SU-DHL-6 (cell line): Measurements from ENCODE around the gene ZNF785.

Experiments used
- H2AFZ ChIP-seq: fragments of 200-600 bp; sonication (generic); 2 replicates; pipeline ENCODE4 v1.6.1; 2014; ENCODE audit warnings: low read depth, mild to moderate bottlenecking, moderate library complexity, mixed read lengths, antibody characterized with exemption, low read length; ENCODE audit not compliant: severe bottlenecking
- H3F3A ChIP-seq: fragments of 200-600 bp; shearing (Covaris generic); 2 replicates; pipeline ENCODE4 v1.6.0; 2016; ENCODE audit warnings: antibody characterized with exemption, mild to moderate bottlenecking; ENCODE audit not compliant: insufficient read depth
- H3K27ac ChIP-seq: fragments of 200-600 bp; sonication (generic); 2 replicates; pipeline ENCODE4 v1.5.1; 2016; ENCODE audit warnings: low read depth, mild to moderate bottlenecking, low read length, moderate library complexity, mixed read lengths
- H3K27me3 ChIP-seq: fragments of 200-600 bp; sonication (generic), shearing (Covaris generic); 2 replicates; pipeline ENCODE4 v1.6.0; 2014; ENCODE audit warnings: mild to moderate bottlenecking, low read length
- H3K36me3 ChIP-seq: fragments of 200-600 bp; sonication (generic); 2 replicates; pipeline ENCODE4 v1.6.1; 2014; ENCODE audit warnings: mild to moderate bottlenecking, low read length, mixed read lengths
- H3K4me2 ChIP-seq: fragments of 300-600, 200-600 bp; shearing (Covaris generic), sonication (generic); 2 replicates; pipeline ENCODE4 v1.6.0; 2014; ENCODE audit warnings: low read length, low read depth, mild to moderate bottlenecking; ENCODE audit not compliant: poor library complexity, severe bottlenecking
- H3K4me3 ChIP-seq: fragments of 200-600 bp; sonication (generic); 2 replicates; pipeline ENCODE4 v1.5.1; 2014; ENCODE audit warnings: antibody characterized with exemption, low read length, mild to moderate bottlenecking, mixed read lengths; ENCODE audit not compliant: insufficient read depth, poor library complexity, severe bottlenecking
- H3K79me2 ChIP-seq: fragments of 200-600 bp; sonication (generic); 2 replicates; pipeline ENCODE4 v1.6.1; 2014; ENCODE audit warnings: mild to moderate bottlenecking, low read length, moderate library complexity; ENCODE audit not compliant: insufficient read depth
- H3K9ac ChIP-seq: fragments of 200-600 bp; sonication (generic); 2 replicates; pipeline ENCODE4 v1.7.0; 2014; ENCODE audit warnings: mild to moderate bottlenecking, low read length
- H3K9me2 ChIP-seq: fragments of 200-600 bp; sonication (generic); replicated peaks from 2 replicates; pipeline ENCODE4 v1.6.1; 2014; ENCODE audit warnings: low read length; ENCODE audit not compliant: insufficient read depth
- H3K9me3 ChIP-seq: fragments of 200-600 bp; sonication (generic); 2 replicates; pipeline ENCODE4 v1.6.1; 2014; ENCODE audit warnings: low read length, mixed read lengths; ENCODE audit not compliant: insufficient read depth
- H4K20me1 ChIP-seq: fragments of 200-600 bp; sonication (generic); 2 replicates; pipeline ENCODE4 v1.6.1; 2014; ENCODE audit warnings: low read depth, mild to moderate bottlenecking, antibody characterized with exemption, low read length, moderate library complexity, mixed read lengths
- EZH2phosphoT487 ChIP-seq: fragments of 200-600 bp; sonication (generic), shearing (Covaris generic); conservative IDR thresholded peaks from 2 replicates; pipeline ENCODE4 v1.6.1; 2018; ENCODE audit warnings: mild to moderate bottlenecking, antibody characterized with exemption, low read length, moderate library complexity, mixed read lengths
- TF ChIP-seq, protein P1 (sequence below): fragments of 200-600 bp; sonication (generic); IDR thresholded peaks from one replicate; pipeline ENCODE4 v1.5.1; 2017; ENCODE audit warnings: antibody characterized with exemption, mild to moderate bottlenecking, low read length, moderate library complexity; ENCODE audit not compliant: insufficient read depth, poor library complexity, severe bottlenecking

Gene ZNF785

DNA sequence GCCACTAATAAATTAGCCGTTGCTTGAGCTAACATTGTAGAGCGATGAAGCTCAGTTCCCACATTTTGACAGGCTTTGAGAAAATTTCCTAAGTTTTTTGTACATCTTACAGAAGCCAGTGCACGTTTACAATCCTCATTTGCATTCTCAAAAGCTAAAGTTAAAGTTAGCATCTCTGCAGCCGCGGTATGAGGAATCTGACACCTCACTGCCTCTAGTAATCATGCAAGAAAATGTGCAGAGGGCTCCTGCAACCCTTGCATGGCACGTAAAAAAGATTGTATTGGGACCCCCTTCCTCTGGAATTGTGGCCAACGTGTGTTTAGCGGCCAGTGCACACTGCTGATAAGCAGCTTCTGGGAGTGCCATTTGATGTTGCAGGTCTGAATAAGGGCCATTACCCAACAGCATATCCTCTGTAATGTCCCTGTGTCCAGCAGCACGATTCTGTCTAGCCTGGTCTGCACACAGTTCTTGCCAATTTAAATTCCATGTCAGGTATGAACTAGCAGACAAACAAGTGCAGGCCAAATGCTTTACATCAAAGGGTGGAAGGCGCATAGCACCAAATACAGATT, 37.0 kb upstream of the ZNF785 start:
- Histone ChIP-seq H3K27ac (no peak overlapping the region), H3K4me3 (no peak overlapping the region), H3K9me3 (no peaks in the 10 kb centered on the region), H3K79me2 (no peaks in the 10 kb centered on the region), H3K9ac (no peak overlapping the region), H3K27me3 (no peaks in the 10 kb centered on the region), H2AFZ (no peak overlapping the region), H3K4me2 (no peak overlapping the region), H3K9me2 (no peaks in the 10 kb centered on the region), H3F3A (no peaks in the 10 kb centered on the region), H4K20me1 (no peaks in the 10 kb centered on the region), H3K36me3 (no peaks in the 10 kb centered on the region)
- no peak for TF ChIP-seq EZH2phosphoT487
- TF ChIP-seq, protein P1, sequence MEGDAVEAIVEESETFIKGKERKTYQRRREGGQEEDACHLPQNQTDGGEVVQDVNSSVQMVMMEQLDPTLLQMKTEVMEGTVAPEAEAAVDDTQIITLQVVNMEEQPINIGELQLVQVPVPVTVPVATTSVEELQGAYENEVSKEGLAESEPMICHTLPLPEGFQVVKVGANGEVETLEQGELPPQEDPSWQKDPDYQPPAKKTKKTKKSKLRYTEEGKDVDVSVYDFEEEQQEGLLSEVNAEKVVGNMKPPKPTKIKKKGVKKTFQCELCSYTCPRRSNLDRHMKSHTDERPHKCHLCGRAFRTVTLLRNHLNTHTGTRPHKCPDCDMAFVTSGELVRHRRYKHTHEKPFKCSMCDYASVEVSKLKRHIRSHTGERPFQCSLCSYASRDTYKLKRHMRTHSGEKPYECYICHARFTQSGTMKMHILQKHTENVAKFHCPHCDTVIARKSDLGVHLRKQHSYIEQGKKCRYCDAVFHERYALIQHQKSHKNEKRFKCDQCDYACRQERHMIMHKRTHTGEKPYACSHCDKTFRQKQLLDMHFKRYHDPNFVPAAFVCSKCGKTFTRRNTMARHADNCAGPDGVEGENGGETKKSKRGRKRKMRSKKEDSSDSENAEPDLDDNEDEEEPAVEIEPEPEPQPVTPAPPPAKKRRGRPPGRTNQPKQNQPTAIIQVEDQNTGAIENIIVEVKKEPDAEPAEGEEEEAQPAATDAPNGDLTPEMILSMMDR: no peak

DNA sequence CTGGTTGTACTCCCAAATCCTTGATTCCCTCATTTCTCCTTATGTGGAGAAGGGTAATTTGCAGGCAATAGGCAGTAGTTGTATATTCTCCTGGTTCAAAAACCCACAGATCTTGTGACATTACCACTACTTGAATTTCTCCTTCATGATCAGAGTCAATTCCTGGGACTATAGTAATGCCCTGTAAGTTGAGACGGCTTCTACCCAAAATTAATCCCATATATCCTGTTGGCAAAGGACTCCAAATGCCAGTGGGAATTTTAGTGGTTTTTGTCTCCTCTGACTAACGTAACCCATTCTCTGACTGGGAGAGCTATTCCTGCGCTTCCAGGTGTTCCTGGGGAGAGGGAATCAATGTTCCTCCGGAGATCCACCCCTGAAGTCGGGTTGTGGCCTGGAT, 36.3 kb upstream of the ZNF785 start:
- H3K9ac ChIP-seq: no peak overlapping the region
- H3K27me3 ChIP-seq: no peaks in the 10 kb centered on the region
- no peaks in the 10 kb centered on the region for H3K79me2 ChIP-seq
- no peak overlapping the region for H2AFZ ChIP-seq
- no peaks in the 10 kb centered on the region for H3K9me3 ChIP-seq
- no peaks in the 10 kb centered on the region for H4K20me1 ChIP-seq
- H3F3A ChIP-seq: no peaks in the 10 kb centered on the region
- H3K36me3 ChIP-seq: no peaks in the 10 kb centered on the region
- no peaks in the 10 kb centered on the region for H3K9me2 ChIP-seq
- TF ChIP-seq EZH2phosphoT487: no peak
- TF ChIP-seq, protein P1: no peak
- no peak overlapping the region for H3K4me3 ChIP-seq
- no peak overlapping the region for H3K27ac ChIP-seq
- no peak overlapping the region for H3K4me2 ChIP-seq

DNA sequence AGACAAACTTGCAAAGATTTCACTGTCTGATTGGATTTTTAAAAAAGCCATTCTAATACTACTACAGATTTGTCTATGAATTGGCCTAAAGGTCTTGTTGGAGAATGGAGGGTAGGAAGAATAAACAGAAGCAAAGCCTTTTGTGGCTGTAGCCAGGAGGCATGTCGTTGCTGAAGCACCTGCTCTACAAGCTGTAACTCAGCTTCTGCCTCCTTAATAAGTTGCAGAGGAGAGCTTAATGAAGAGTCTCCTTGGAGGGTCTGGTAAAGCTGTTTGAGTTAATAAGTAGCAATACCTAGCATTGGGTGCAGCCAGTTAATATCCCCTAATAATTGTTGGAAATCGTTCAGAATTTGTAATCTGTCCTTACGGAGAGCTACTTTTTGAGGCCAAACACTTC, 34.7 kb upstream of the ZNF785 start:
- Histone ChIP-seq H3K27ac (no peak overlapping the region), H3K27me3 (no peaks in the 10 kb centered on the region), H3K9me3 (no peaks in the 10 kb centered on the region), H3F3A (no peaks in the 10 kb centered on the region), H2AFZ (no peak overlapping the region), H3K36me3 (no peaks in the 10 kb centered on the region), H3K4me3 (no peak overlapping the region), H4K20me1 (no peaks in the 10 kb centered on the region), H3K9me2 (no peaks in the 10 kb centered on the region), H3K4me2 (no peak overlapping the region), H3K9ac (no peak overlapping the region), H3K79me2 (no peaks in the 10 kb centered on the region)
- TF ChIP-seq, protein P1: no peak
- TF ChIP-seq EZH2phosphoT487: no peak

DNA sequence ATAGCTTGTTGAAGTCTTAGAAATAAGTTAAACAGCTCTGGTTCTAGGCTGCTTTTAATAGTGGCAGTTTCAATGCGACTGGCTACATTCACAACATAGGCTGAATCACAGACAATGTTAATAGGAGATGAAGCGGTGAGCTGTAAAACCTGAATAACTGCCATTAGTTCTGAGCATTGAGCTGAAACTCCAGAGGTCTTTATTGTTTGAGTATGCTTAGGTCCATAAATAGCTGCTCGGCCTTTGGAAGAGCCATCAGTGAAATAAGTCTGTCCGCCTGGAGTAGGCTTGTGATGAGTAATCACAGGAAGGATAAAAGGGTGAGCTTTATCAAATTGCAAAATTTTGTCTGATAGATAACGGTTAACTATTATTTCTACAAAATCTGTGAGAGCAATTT, 34.1 kb upstream of the ZNF785 start:
- Histone ChIP-seq H3F3A (no peaks in the 10 kb centered on the region), H3K79me2 (no peaks in the 10 kb centered on the region), H2AFZ (no peak overlapping the region), H3K9me3 (no peaks in the 10 kb centered on the region), H3K4me2 (no peak overlapping the region), H3K27ac (no peak overlapping the region), H3K36me3 (no peaks in the 10 kb centered on the region), H3K9me2 (no peaks in the 10 kb centered on the region), H3K9ac (no peak overlapping the region), H4K20me1 (no peaks in the 10 kb centered on the region), H3K27me3 (no peaks in the 10 kb centered on the region), H3K4me3 (no peak overlapping the region)
- TF ChIP-seq, protein P1: no peak
- TF ChIP-seq EZH2phosphoT487: no peak
